ENCODE results near the gene NEURL1.
"Not testable (repeated sequence)": the region's sequence is repeated elsewhere in the genome, so short reads cannot be mapped to it uniquely, and the experiment has no call there.

The NEURL1 gene

DNA sequence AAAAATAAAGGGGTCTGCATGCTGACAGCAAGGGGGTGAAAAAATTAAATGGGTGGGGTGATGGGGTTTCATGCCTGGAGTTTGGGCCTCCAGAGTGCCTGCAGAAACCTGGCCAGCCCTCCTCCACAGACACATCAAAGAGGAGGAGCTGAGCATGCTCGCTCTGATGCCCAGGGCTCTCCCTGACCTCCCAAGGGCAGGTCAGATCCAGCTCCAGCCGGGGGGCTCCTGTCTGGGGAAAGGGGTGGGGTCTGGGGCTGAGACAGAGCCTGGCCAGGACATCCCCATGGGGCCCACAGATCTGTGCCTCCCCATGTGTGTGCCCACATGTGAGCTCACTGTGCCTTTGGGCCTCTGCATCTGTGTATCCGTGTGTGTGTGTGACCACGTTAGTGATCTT, 33.9 kb upstream of the NEURL1 start:
- DNase-seq (ENCODE audit: insufficient read length, low spot score): no peak
- no peak for FAIRE-seq

DNA sequence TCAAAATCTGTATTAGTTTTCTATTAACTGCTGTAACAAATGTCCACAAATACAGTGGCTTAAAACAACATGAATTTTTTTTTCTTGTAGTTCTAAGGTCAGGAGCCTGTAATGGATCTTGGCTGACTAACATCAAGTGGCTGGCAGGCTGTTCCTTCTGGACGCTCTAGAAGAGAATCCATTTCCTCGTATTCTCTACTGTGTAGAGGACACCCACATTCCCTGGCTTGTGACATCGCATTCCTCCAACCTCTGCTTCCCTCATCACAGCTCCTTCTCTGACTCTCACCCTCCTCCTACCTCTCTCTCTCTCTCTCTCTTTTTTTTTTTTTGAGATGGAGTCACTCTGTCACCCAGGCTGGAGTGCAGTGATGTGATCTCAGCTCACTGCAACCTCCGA, 30.0 kb upstream of the NEURL1 start:
- FAIRE-seq: no peak
- no peak for DNase-seq (ENCODE audit: insufficient read length, low spot score)

DNA sequence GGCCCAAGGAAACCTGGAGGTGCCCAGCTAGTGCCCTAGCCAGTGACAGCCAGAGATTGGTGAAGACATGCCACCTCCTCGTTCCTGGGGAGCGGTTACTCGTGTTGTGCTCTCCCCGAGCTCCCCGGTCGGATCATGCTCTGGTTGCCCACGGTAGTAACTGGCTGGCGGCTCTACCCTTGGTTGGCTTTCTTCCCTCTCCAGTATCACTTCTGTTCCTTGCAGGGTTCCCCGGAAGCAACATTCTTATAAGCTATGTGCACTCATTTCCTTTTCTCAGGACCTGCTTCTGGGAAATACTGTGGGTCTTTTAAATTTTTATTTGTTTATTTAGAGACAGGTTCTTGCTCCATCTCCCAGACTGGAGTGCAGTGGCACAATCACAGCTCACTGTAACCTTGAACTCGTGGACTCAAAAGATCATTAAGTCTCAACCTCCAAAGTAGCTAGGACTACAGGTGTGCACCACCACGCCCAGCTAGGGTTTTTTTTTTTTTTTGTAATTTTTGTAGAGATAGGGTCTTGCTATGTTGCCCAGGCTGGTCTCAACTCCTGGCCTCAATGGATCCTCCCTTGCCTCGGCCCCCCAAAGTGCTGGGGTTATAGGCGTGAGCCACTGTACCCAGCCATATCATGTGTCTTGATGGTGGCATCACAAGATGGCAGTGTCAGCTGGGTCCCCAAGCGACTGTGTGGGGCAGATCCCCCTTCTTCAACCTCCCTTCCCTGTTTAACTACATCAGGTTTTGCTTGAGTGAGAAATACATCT, 27.9 kb upstream of the NEURL1 start:
- FAIRE-seq: no peak

DNA sequence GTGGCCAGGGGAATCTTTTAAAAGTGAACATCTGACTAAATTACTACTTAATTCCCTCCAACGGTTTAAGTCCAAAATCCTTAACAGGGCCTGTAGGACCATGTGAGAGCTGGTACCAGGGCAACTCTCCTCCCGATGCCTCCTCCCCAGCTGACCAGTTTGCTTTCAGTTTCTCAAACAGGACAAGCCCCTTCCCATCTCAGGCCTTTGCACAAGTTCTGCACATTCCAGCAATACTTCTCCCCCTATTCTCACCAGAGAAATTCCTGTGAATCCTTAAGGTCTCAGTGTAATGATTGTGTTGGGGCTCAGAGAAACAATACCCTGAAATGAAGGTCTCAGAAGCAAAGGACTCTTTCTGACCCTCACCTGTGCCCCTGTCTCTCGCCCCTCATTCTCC, 26.8 kb upstream of the NEURL1 start:
- FAIRE-seq: peak; percentile 74

More for the DNA sequence above, 27.9 kb upstream of the NEURL1 start:
- no peak for DNase-seq (ENCODE audit: insufficient read length, low spot score)

DNA sequence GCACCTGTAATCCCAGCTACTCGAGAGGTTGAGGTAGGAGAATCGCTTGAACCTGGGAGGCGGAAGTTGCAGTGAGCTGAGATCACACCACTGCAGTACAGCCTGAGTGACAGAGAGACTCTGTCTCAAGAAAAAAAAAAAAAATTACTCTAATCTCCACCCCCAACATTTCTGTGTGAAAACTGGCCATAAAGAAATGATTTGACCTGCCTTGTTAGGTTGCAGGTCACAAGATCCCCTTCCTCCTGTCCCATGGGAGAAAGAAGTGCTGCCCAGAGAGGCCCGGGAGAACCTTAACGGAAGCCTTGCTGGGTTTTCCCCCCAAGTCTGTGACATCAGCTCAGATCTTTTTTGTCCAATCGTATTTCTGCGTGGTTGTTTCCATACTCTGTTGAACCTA, 26.1 kb upstream of the NEURL1 start:
- FAIRE-seq (peak; percentile 80), DNase-seq (ENCODE audit: insufficient read length, low spot score) (no peak)

More for the DNA sequence above, 26.8 kb upstream of the NEURL1 start:
- no peak for DNase-seq (ENCODE audit: insufficient read length, low spot score)

DNA sequence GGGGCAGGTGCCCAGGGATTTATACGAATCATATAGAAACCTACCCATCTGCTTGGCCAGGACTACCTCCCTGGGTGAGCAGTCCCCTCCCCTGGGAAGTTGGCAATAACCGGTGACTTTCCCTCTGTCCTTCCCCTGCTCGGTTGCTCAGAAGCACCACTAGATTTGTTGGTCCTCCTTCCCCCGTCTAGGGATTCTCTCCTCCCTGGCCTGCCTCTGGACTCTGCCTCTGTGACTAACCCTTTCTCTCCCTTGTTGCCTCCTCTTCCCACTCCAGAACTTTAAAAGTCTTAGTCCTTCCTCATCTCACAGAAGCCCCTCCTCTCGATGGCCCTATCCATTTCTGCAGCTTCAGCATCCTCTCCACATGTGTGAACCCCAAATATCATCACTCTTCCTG, 24.3 kb upstream of the NEURL1 start:
- DNase-seq (ENCODE audit: insufficient read length, low spot score): no peak
- peak; percentile 45 for FAIRE-seq

DNA sequence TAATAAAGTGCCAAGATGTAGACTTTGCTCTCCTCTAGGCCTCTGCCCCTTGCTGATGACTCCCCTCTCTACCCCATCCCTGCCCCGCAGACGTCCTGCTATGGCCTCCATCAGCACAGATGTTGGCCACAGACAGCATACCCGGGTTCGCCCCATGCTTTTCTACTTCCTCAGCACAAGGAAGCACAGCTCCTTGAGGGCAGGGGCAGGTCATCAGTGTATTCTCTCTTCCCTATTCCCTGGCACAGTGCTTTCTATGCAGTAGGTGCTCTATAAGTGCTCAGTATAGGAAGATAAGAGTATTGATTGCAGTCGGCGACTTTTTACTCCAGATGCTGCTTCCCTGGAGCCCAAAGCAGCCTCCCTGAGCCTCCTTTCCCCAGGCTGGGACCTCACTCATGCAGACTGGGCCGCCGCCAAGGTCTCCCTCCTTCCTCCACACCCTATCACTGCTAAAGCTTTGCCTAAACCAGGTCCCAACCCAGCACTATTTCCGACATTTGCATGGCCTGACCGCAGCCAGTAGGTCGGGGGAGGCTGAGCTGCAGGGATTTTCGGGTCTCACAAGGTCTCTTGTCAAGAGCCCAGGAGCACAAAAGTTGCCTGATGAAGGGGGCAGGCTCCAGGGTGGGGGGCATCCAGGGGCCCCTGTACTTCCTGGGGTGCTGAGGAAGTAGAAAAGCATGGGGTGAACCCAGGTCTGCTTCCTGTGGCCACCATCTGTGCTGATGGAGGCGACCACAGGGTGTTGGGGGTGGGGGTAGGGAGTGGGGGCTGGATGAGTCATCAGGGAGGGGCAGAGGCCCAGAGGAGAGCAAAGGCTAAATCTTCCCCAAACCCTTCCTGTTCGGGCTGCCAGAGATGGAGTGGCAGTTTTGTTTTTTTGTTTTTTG, 22.5 kb upstream of the NEURL1 start:
- FAIRE-seq: peak; percentile 99
- DNase-seq (ENCODE audit: insufficient read length, low spot score): peak; percentile 72

DNA sequence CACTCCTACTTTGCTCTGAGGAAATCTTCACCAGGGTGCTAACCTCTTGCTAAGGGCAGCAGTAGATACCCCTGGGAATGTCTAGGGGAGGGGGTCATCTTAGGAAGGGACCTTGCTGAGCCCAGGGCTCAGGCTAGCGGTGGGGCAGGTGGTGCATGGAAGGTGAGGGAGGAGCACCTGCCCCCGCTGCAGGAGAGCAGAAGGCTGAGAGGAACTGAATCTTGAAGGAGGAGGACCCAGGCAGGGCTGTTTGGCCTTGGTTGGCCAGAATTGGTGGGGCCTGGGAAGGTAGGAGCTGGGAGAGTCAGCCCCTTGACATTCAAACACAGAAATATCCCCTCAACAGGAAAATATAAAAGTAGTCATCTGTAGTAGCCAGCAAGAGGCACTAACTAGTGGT, 21.5 kb upstream of the NEURL1 start:
- no peak for DNase-seq (ENCODE audit: insufficient read length, low spot score)
- FAIRE-seq: peak; percentile 80

DNA sequence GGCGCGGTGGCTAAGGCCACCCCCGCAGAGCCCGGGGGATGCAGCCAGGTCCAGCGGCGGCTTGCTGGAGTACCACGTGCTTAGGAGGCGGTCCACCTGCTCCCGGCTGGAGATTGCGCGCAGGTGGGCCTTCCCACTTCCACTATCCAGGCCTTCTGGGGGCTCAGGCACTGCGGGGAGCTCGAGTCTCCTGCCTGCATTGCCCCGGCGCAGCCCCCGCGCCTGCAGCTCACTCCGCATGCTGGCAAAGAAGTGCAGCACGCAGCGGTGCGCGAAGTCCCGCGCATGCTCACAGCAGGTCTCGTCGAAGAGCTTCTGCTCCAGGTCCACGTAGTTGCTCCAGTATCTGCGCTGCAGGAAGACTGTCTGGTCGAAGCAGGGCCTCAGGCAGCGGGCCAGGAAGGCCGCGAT, 20.2 kb upstream of the NEURL1 start:
- no peak for DNase-seq (ENCODE audit: insufficient read length, low spot score)
- no peak for FAIRE-seq

DNA sequence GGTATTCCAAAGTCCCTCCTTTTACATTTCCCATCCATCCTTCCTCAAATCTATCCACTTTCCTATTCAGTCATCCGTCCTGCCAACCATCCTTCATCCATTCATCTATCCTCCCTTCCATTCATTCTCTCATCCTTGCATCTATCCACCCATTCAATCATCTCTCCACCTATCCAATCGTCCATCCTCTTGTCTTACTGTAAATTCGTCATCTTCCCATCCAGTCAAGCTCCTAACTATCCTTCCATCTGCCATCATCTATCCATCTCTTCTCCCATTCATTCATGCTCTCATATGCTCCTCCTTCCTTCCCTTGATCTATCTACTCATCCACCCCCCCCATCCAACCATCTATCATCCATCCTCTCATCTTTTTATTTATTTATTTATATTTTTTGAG, 19.4 kb upstream of the NEURL1 start:
- FAIRE-seq: no peak
- no peak for DNase-seq (ENCODE audit: insufficient read length, low spot score)

DNA sequence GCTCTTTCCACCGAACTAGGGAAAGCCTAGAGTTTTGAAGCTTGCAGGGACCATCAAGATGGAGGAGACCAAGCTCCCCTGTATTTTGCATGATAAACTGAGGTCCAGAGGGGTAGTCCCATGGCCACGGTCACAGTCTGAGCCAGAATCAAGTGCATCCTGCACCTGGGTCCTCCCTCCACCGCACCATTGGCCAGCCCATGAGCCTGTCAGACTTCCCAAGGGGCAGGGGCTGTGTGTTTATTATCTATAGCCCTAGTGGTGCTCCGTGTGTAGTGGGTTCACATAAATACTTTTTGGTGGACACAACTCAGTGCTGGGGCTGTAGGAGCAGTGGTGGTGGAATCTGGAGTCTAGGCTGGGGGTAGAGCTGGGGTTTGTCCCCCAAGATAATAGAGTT, 18.1 kb upstream of the NEURL1 start:
- DNase-seq (ENCODE audit: insufficient read length, low spot score) (no peak), FAIRE-seq (no peak)

DNA sequence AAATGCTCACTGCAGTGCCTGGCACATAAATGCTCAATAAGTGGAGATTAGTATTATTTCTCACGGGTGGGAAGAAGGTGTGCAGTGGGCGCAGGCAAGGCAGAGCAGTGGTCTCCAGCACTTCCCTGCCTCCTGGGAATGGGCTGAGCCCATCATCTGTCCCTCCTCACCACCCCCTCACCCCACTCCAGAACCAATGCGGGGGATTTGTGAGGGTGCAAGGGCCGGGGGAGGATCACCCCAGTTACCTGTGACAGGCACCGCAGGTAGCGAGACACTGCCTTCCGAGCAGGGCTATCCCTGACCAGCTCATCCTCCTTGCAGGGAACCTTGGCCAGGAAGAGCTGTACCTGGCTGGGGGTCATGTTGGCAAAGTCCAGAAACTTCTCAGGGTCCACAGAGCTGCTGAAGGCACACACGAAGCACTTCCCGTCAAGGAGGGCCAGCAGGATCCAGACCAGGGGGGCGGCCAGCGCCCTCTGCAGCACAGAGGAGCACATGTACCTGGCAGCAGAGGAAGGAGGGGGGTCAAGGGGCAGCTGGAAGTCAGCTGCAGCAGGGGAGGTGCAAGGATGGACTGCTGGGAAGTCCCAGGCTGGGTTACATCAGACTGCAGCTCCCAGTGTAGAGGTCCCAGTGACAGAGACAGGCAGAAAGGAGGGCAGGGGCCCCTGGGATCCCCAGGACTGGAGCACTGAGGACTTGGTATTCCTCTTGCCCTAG, 17.3 kb upstream of the NEURL1 start:
- DNase-seq (ENCODE audit: insufficient read length, low spot score): no peak
- no peak for FAIRE-seq

DNA sequence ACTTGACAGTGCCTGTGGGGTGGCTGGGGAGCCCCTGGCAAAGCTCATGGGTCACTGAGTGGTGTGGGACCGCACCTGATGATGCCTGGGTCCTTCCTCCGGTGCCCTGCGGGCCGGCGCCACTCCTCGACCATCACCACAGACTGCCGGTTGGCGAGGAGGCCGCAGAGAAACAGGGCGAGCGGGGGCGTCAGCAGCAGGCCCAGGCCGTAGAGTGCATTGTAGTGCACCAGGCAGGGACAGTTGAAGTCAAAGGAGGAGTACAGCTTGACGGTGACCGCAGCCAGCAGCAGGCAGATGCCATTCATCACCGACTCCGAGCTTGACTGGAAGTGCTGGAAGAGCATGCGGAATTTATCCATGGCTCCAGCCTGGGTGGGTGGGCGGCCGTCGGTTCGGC, 14.8 kb upstream of the NEURL1 start:
- DNase-seq (ENCODE audit: insufficient read length, low spot score) (no peak), FAIRE-seq (no peak)

DNA sequence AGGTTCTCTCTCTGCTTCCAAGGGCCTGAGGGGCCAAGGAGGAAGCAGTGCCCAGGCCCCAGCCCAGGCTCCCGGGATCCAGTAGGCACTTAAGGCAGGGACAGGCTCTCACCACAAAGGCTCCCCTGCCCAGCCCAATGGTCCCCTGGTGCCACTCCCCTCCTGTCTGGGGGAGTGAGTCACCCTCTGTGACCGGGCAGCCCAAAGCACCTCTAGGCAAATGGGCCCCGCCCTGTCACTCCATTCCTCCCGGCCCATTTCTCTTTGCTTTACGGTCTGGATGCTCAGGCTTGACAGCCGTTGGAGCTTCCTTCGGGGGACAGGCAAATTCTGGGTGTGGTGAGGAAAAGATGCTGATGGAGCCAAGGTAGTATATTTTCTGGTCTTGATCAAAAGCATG, 14.4 kb upstream of the NEURL1 start, which contains the start of gene CALHM3:
CALHM3 (minus strand) TSS at position 106 of the 400 bp plus-strand sequence. CDS start 208 bp downstream, outside the sequence.
- FAIRE-seq: no peak
- no peak for DNase-seq (ENCODE audit: insufficient read length, low spot score)

DNA sequence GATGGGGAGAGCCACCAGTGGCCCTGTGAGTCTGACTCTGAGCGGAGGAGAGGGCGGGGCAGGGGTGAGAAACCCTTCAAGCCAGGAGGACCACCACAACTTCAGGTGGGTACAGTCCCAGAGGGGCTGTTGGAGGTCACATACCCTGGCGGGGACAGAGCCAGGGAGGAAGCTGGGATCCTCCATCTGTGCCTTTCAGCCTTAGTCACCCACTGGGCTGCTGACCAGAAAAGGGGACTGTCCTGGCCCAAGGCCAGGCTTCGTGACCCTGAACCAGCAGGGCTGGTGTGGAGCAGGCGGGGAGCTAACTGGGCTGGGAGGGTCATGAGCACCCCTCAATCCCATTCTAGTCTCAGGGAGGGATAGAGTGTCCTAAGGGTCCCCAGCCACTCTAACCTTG, 13.0 kb upstream of the NEURL1 start:
- DNase-seq (ENCODE audit: insufficient read length, low spot score) (no peak), FAIRE-seq (no peak)

DNA sequence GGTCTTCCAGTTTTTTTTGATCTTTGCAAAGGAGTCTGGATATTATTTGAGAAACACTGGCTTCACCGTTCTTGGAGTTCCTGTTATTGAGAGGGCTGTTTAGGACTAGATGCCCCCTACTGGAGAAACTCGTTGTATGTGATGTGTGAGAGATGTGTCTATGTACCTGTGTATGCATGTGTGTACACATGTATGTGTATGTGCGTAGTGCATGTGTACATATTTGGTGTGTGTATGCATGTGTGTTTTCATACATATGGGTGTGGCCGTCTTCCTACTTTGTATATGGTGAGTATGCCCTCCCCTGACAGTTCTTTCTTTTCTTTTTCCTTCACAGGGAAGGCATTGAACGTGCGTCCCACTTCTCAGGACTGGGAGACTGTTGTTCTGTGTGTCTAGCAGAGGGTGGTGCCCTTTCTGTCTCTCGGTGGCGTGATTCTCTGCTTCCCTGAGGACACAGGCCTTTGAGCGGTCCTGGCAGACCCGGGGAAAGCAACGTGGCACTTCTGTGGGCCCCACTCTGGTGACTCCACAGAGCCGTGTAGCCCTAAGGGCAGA, 11.5 kb upstream of the NEURL1 start:
- DNase-seq (ENCODE audit: insufficient read length, low spot score): peak; percentile 67
- peak; percentile 98 for FAIRE-seq

DNA sequence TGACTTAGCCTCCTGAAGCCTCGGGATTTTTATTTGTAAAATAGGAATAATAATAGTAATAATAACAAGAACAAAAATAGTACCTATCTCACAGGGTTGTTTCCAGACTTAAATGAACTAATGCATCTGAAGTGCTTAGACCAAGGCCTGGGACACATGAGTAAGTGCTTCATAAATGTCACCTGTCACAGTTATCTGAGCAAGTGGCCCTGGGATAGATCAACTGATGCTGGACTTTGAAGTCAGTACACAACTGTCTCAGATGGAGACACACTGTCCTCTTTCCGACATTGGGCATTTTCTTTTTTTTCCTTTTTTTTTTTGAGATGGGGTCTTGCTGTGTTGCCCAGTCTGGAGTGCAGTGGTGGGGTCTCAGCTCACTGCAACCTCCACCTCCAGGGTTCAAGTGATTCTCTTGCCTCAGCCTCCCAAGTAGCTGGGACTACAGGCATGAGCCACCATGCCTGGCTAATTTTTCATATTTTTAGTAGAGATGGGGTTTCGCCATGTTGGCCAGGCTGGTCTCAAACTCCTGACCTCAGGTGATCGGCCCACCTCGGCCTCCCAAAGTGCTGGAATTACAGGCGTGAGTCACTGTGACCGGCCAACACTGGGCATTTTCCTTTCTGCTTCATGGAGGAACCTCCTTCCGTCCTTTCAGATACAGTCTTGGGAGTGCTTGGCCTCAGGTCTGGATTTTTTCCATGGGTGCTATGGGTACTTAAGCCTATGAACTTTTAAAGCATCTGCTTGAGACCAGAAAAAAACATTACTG, 6.7 kb upstream of the NEURL1 start:
- FAIRE-seq: not testable (repeated sequence)

DNA sequence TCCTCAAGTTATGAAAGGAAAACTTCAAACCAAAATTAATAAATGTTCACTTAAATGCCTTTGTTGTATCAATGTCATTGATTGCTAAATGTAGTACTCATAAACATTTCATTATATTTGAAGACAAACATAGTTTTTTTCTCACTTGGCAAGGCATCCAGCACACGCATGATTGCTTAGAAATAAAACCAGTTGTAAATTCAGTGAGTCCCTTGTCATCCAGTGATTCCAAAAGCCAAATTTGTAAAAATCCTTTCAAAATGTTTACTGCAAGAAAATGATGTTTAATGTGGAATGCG, 6.1 kb upstream of the NEURL1 start:
- DNase-seq (ENCODE audit: insufficient read length, low spot score) (no peak), FAIRE-seq (no peak)

More for the DNA sequence above, 6.7 kb upstream of the NEURL1 start:
- not testable (repeated sequence) for DNase-seq (ENCODE audit: insufficient read length, low spot score)

DNA sequence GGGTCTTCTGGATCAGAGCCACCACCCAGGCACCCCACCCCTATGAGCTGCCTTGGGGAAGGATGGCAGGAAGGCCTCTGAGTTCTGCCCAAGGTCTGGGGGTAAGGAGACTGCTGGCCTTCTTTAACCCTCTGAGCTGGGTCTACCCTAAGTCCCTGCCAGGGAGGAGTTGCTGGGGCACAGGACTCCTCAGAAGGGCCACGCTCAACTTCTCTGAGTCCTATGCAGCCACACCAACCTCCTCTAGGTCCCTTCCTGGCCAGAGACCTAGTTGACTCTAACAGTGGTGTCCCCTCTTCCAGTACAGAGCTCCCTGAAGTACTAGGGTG, 2.6 kb upstream of the NEURL1 start:
- no peak for FAIRE-seq
- DNase-seq (ENCODE audit: insufficient read length, low spot score): no peak

DNA sequence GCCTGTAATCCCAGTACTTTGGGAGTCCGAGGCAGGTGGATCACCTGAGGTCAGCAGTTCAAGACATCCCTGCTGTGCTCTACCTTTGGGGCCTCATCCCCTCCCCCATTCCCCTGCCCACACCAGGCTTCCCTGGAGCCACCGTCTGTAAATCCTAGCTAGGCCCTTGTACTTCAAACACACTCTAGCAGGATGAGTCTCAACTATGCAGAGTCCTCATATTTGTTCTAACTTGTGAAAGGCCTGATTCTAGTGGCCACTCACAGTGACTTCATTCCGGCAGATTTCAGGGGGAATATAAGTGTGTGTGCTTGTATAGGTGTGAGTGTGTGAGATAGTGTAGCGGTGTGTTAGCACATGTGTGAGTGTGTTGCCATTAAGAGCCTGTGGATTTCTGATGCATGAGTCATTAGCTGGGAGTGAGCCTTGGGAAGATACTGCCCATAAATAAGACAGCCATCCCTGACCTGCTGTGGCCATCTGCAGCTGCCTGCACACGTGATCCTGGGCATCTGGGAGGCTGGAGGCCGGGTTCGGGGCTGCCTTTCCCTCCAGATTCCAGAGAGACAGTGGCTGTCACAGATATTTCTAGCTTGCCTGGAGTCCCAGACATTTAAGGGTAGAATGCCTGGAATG, 1.7 kb upstream of the NEURL1 start:
- FAIRE-seq (no peak), DNase-seq (ENCODE audit: insufficient read length, low spot score) (no peak)

Data from GM19239 (cell line).